Fibroblast of pulmonary artery (primary cell): Measurements from ENCODE around the gene CADPS.

ENCODE experiments used
- DNase-seq: peaks from one replicate; pipeline ENCODE4 v3.0.0-alpha.2; 2010; ENCODE audit warnings: low read depth
- H3K4me3 ChIP-seq: replicated peaks from 2 replicates; pipeline ENCODE4 v1.5.1; 2011; ENCODE audit warnings: low read depth, mild to moderate bottlenecking, control low read depth, low read length, moderate library complexity
- TF ChIP-seq, protein P1 (sequence below): IDR thresholded peaks from 2 replicates; pipeline ENCODE4 v1.5.1; 2011; ENCODE audit warnings: mild to moderate bottlenecking, control low read depth, low read length, inconsistent platforms; ENCODE audit errors: missing control alignments

Gene CADPS

GRCh38 chr3:62392626-62393292 lies 482.5 kb downstream of the CADPS start:
- H3K4me3 ChIP-seq: no peak overlapping the region
- TF ChIP-seq, protein P1, sequence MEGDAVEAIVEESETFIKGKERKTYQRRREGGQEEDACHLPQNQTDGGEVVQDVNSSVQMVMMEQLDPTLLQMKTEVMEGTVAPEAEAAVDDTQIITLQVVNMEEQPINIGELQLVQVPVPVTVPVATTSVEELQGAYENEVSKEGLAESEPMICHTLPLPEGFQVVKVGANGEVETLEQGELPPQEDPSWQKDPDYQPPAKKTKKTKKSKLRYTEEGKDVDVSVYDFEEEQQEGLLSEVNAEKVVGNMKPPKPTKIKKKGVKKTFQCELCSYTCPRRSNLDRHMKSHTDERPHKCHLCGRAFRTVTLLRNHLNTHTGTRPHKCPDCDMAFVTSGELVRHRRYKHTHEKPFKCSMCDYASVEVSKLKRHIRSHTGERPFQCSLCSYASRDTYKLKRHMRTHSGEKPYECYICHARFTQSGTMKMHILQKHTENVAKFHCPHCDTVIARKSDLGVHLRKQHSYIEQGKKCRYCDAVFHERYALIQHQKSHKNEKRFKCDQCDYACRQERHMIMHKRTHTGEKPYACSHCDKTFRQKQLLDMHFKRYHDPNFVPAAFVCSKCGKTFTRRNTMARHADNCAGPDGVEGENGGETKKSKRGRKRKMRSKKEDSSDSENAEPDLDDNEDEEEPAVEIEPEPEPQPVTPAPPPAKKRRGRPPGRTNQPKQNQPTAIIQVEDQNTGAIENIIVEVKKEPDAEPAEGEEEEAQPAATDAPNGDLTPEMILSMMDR: no peak
- no peak for DNase-seq

- no peak overlapping the region for H3K4me3 ChIP-seq
- no peak for DNase-seq
- TF ChIP-seq, protein P1: no peak
These were observed 488.0 kb downstream of the CADPS start for GRCh38 chr3:62387251-62387650.

DNA sequence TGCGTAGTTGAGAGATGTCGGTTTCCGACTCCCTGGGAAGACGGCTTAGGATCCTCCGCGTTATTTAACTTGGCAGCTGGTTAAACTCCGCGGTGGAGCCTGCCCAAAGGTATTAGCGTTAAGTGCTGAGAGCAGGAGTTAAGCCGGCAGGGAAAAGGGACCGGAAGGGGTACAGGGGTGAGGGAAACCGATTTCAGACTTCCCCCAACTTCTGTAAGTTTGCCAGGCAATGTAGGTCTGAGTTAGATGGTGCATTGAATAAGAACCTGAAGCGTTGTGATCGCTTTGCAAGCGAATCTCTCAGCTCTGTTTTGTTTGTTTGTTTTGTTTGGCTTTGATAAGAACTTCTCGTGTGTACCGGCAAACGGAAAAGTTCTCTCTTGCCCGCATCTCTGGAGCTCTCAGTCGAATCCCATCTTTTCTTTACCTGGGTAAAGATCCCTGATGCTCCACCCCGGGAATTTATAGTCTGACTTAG lies 495.9 kb downstream of the CADPS start:
- DNase-seq: no peak

GRCh38 chr3:62378921-62379320 lies 496.3 kb downstream of the CADPS start:
- no peak overlapping the region for H3K4me3 ChIP-seq
- TF ChIP-seq, protein P1: no peak
- no peak for DNase-seq

More for the DNA sequence above, 495.9 kb downstream of the CADPS start:
- H3K4me3 ChIP-seq: no peak overlapping the region
- TF ChIP-seq, protein P1: no peak

DNA sequence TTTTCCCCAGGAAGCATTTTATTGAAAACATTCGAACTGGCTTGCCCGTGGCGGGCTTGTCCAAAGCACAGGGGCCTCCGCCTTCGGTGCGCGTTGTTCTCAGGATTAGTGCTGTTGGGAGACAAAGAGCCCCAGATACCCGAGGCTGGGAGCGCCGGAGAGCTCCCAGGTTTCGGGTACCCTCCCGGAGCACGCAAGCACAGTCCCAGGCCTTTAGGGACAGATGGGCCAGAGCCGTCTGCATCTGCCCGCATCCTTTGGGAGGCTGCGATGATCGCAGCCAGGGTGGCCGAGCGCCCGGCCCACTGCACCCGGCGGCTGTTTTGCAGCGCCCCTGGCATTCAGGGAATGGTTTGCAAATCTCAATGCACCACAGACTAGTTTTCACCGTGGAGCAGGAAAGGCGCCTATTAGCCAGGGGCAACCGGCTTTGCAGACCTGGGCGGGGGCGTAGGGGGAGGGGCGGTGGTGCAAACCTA lies 496.9 kb downstream of the CADPS start:
- no peak for DNase-seq
- H3K4me3 ChIP-seq: no peak overlapping the region
- TF ChIP-seq, protein P1: no peak

DNA sequence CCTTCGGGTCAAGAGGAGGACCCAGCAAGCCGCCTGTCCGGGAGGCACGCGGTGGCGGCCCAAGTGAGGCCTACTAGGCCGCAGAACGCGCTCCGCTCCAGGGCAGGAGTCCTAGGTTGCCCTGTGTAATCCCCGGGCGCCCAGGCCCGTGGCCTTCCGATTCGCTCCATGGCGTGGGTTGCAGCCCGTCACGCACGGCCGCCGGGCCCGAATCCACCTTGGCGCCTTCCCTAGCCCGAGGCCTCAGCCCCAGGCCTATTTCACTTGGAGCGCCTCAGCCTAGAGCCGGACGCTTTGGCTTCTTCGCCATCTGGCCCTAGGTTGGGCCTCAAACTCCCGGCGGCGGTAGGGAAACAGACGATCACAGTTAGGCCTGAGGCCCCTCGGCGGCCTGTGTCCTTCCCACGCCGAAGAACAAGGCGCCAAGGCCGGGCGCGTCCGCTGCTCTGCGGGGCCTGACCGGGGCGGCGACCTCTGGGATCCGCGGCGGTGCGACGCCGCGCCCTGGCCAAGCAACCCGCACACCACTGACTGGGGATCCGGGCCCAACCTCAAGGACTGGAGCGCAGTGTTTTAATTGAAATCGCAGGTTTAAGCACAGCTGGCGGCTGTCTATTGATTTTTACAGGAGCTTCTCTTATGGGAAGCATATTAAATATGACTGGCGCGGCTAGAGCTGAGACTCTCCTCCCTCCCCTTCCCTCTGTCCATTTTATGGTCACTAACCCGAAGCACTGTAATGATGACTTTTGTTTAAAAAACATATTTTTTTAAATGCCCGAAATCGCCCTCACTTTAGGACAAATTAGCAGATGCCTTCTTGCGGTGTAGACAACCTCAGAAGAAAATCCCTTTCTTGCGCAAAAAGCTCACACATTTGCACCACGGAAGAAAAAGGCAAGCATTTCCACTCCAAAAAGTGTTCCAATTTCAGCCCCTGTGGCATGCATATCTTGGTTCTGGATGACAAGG lies 498.0 kb downstream of the CADPS start:
- DNase-seq: no peak
- TF ChIP-seq, protein P1: no peak
- no peak overlapping the region for H3K4me3 ChIP-seq
